ENCODE results near the gene MAPKAPK3.

- TF ChIP-seq, protein P1, sequence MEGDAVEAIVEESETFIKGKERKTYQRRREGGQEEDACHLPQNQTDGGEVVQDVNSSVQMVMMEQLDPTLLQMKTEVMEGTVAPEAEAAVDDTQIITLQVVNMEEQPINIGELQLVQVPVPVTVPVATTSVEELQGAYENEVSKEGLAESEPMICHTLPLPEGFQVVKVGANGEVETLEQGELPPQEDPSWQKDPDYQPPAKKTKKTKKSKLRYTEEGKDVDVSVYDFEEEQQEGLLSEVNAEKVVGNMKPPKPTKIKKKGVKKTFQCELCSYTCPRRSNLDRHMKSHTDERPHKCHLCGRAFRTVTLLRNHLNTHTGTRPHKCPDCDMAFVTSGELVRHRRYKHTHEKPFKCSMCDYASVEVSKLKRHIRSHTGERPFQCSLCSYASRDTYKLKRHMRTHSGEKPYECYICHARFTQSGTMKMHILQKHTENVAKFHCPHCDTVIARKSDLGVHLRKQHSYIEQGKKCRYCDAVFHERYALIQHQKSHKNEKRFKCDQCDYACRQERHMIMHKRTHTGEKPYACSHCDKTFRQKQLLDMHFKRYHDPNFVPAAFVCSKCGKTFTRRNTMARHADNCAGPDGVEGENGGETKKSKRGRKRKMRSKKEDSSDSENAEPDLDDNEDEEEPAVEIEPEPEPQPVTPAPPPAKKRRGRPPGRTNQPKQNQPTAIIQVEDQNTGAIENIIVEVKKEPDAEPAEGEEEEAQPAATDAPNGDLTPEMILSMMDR (IDR thresholded peaks at IDR 0.05) = no peak
- no peak for TF ChIP-seq POLR2A (IDR thresholded peaks at IDR 0.05)
Measured at GRCh38 chr3:50656417-50657195, 39.7 kb downstream of the MAPKAPK3 start.
